Measurements from ENCODE around the gene SETD7. TPM values are rescaled to one million over a fixed set of nuclear protein-coding genes. Genes with fewer than 3 reads are reported as not detected.

The SETD7 gene
- total RNA-seq, 1 experiment from 2014 or later, result 58.7 TPM

GRCh38 chr4:139514382-139515059, 41.5 kb downstream of the SETD7 start:
- no peak for DNase-seq (ENCODE audit: extremely low read depth, low read depth)

- DNase-seq (ENCODE audit: extremely low read depth, low read depth), result no peak
Observed at GRCh38 chr4:139511320-139511719, 44.7 kb downstream of the SETD7 start.

- no peak for DNase-seq (ENCODE audit: extremely low read depth, low read depth)
Observed at GRCh38 chr4:139509727-139510410, 46.1 kb downstream of the SETD7 start.

- DNase-seq (ENCODE audit: extremely low read depth, low read depth), result no peak
Observed at GRCh38 chr4:139508581-139509237, 47.3 kb downstream of the SETD7 start.

- no peak for DNase-seq (ENCODE audit: extremely low read depth, low read depth)
Observed at GRCh38 chr4:139506774-139507173, 49.2 kb downstream of the SETD7 start.

GRCh38 chr4:139503622-139504166, 52.3 kb downstream of the SETD7 start:
- no peak for DNase-seq (ENCODE audit: extremely low read depth, low read depth)

GRCh38 chr4:139501927-139502899, 53.8 kb downstream of the SETD7 start:
- no peak for DNase-seq (ENCODE audit: extremely low read depth, low read depth)

- DNase-seq (ENCODE audit: extremely low read depth, low read depth), result no peak
Observed at GRCh38 chr4:139501527-139501926, 54.5 kb downstream of the SETD7 start.

- no peak for DNase-seq (ENCODE audit: extremely low read depth, low read depth)
Observed at GRCh38 chr4:139501117-139501516, 54.9 kb downstream of the SETD7 start.

- DNase-seq (ENCODE audit: extremely low read depth, low read depth), result no peak
Observed at GRCh38 chr4:139499186-139499585, 56.8 kb downstream of the SETD7 start.

GRCh38 chr4:139493176-139493575, 62.8 kb downstream of the SETD7 start:
- DNase-seq (ENCODE audit: extremely low read depth, low read depth), result no peak

- no peak for DNase-seq (ENCODE audit: extremely low read depth, low read depth)
Observed at GRCh38 chr4:139492429-139492828, 63.6 kb downstream of the SETD7 start.

GRCh38 chr4:139489638-139490037, 66.4 kb downstream of the SETD7 start:
- DNase-seq (ENCODE audit: extremely low read depth, low read depth), result no peak

- no peak for DNase-seq (ENCODE audit: extremely low read depth, low read depth)
Observed at GRCh38 chr4:139488442-139488841, 67.6 kb downstream of the SETD7 start.

- no peak for DNase-seq (ENCODE audit: extremely low read depth, low read depth)
Observed at GRCh38 chr4:139484783-139485311, 71.2 kb downstream of the SETD7 start.

GRCh38 chr4:139483000-139483399, 73.0 kb downstream of the SETD7 start:
- DNase-seq (ENCODE audit: extremely low read depth, low read depth), result no peak

GRCh38 chr4:139481465-139481864, 74.6 kb downstream of the SETD7 start:
- DNase-seq (ENCODE audit: extremely low read depth, low read depth), result no peak

GRCh38 chr4:139476363-139476762, 79.7 kb downstream of the SETD7 start:
- DNase-seq (ENCODE audit: extremely low read depth, low read depth), result no peak

- DNase-seq (ENCODE audit: extremely low read depth, low read depth), result no peak
Observed at GRCh38 chr4:139472852-139473251, 83.2 kb downstream of the SETD7 start.

- no peak for DNase-seq (ENCODE audit: extremely low read depth, low read depth)
Observed at GRCh38 chr4:139470997-139471665, 84.9 kb downstream of the SETD7 start.

All from NCI-H460 (cell line).